CD14-positive monocyte (primary cell): ENCODE results near the gene LGR4. TPM values are rescaled to one million over a fixed set of nuclear protein-coding genes. Genes with fewer than 3 reads are reported as not detected.

Experiments
- DNase-seq, 3 donors: peaks; one replicate each; pipeline ENCODE4 v3.0.0-alpha.2; 2011 to 2022
- H2AFZ ChIP-seq: 2 replicates; pipeline ENCODE4 v1.6.0; 2012; ENCODE audit warnings: mild to moderate bottlenecking, low read depth, low read length, inconsistent platforms; ENCODE audit not compliant: insufficient read depth, poor library complexity, severe bottlenecking
- H3K27ac ChIP-seq, 2 donors: 1 replicate in 1 of 2; 2 replicates in 1 of 2; pipeline ENCODE4 v1.5.1; 2012 to 2013; ENCODE audit warnings: low read length in 2 of 2, control low read depth in 1 of 2, inconsistent platforms in 1 of 2, low read depth in 1 of 2, mild to moderate bottlenecking in 1 of 2
- H3K27me3 ChIP-seq, 2 donors: one replicate each; pipeline versions ENCODE4 v1.6.0 to v1.6.1; 2011 to 2013; ENCODE audit warnings: low read length in 2 of 2; ENCODE audit not compliant: control insufficient read depth in 2 of 2, insufficient read depth in 2 of 2
- H3K36me3 ChIP-seq, 2 donors: replicated peaks in 1 of 2; 1 replicate in 1 of 2; 2 replicates in 1 of 2; pipeline versions ENCODE4 v1.5.1 to v1.6.1; 2012 to 2013; ENCODE audit warnings: low read length in 2 of 2, control low read depth in 1 of 2, inconsistent platforms in 1 of 2, mild to moderate bottlenecking in 1 of 2; ENCODE audit not compliant: insufficient read depth in 2 of 2, control insufficient read depth in 1 of 2
- H3K4me1 ChIP-seq, 2 donors: 1 replicate in 1 of 2; 2 replicates in 1 of 2; pipeline versions ENCODE4 v1.5.1 to v1.6.1; 2012 to 2013; ENCODE audit warnings: low read length in 2 of 2, control low read depth in 1 of 2, inconsistent platforms in 1 of 2, mild to moderate bottlenecking in 1 of 2, moderate library complexity in 1 of 2; ENCODE audit not compliant: insufficient read depth in 2 of 2, control insufficient read depth in 1 of 2
- H3K4me2 ChIP-seq: replicated peaks from 2 replicates; pipeline ENCODE3; 2012; ENCODE audit warnings: low read length, moderate library complexity, mild to moderate bottlenecking; ENCODE audit not compliant: poor library complexity, severe bottlenecking; ENCODE audit errors: extremely low read depth
- H3K4me3 ChIP-seq, 3 experiments: fragments of 200-600 bp in 1 of 3; sonication (generic) in 1 of 3; replicated peaks in 1 of 3; 1 replicate in 2 of 3; 2 replicates in 1 of 3; pipeline ENCODE4 v1.5.1; 2011 to 2013; ENCODE audit warnings: low read length in 3 of 3, mild to moderate bottlenecking in 3 of 3, control low read depth in 2 of 3, low read depth in 2 of 3, inconsistent platforms in 1 of 3, moderate library complexity in 1 of 3
- H3K79me2 ChIP-seq: 2 replicates; pipeline ENCODE4 v1.6.0; 2012; ENCODE audit warnings: mild to moderate bottlenecking, control low read depth, inconsistent platforms, low read length, moderate library complexity; ENCODE audit not compliant: insufficient read depth
- H3K9ac ChIP-seq: 2 replicates; pipeline ENCODE4 v1.6.0; 2017; ENCODE audit warnings: low read length, mild to moderate bottlenecking; ENCODE audit not compliant: insufficient read depth, poor library complexity, severe bottlenecking
- H3K9me3 ChIP-seq, 2 donors: replicated peaks in 1 of 2; 1 replicate in 1 of 2; 2 replicates in 1 of 2; pipeline versions ENCODE4 v1.5.1 to v1.6.1; 2012 to 2013; ENCODE audit warnings: low read length in 2 of 2, control low read depth in 1 of 2; ENCODE audit not compliant: control insufficient read depth in 1 of 2, insufficient read depth in 1 of 2
- H4K20me1 ChIP-seq: 2 replicates; pipeline ENCODE4 v1.6.0; 2012; ENCODE audit warnings: mild to moderate bottlenecking, low read length, control low read depth, moderate library complexity; ENCODE audit not compliant: insufficient read depth
- H3K27ac Mint-ChIP-seq, 7 donors: one replicate each; pipeline ENCODE4 v1.8.0; 2020; ENCODE audit warnings: mild to moderate bottlenecking in 7 of 7, mixed read lengths in 7 of 7, moderate library complexity in 6 of 7, inconsistent platforms in 2 of 7
- H3K27me3 Mint-ChIP-seq, 3 donors: one replicate each; pipeline ENCODE4 v1.8.0; 2021 to 2022; ENCODE audit warnings: low read depth in 3 of 3, mild to moderate bottlenecking in 3 of 3, mixed read lengths in 3 of 3, moderate library complexity in 3 of 3, inconsistent platforms in 1 of 3
- H3K36me3 Mint-ChIP-seq, 2 donors: one replicate each; pipeline ENCODE4 v1.8.0; 2020; ENCODE audit warnings: mixed read lengths in 2 of 2, inconsistent platforms in 1 of 2, mild to moderate bottlenecking in 1 of 2
- H3K4me1 Mint-ChIP-seq: one replicate; pipeline ENCODE4 v1.8.0; 2020; ENCODE audit warnings: mild to moderate bottlenecking, mixed read lengths
- H3K4me3 Mint-ChIP-seq, 2 donors: one replicate each; pipeline ENCODE4 v1.8.0; 2020; ENCODE audit warnings: mild to moderate bottlenecking in 2 of 2, mixed read lengths in 2 of 2, moderate library complexity in 1 of 2
- H3K9me3 Mint-ChIP-seq, 7 donors: one replicate each; pipeline ENCODE4 v1.8.0; 2020 to 2022; ENCODE audit warnings: mixed read lengths in 7 of 7, mild to moderate bottlenecking in 6 of 7, moderate library complexity in 6 of 7, inconsistent platforms in 2 of 7
- WGBS: methylation state at CpG from one replicate; pipeline ENCODE4 v1.1.5; 2013; ENCODE audit warnings: missing lambda C conversion rate; ENCODE audit not compliant: insufficient coverage; 5-methylcytosine and 5-hydroxymethylcytosine counted together
- intact Hi-C, 2 donors: fragments of 100-400 bp; cut with micrococcal nuclease; formaldehyde crosslinking; loops; one replicate each; pipeline versions ENCODE4 v1.15.0 to v1.15.1; 2023
- polyA plus RNA-seq, 3 donors: library from polyadenylated mRNA; depleted of rRNA in 1 of 3; unstranded in 2 of 3; stranded (reverse) in 1 of 3; fragments of 300-500 nt in 2 of 3; fragments of >200 nt in 1 of 3; fragmentation: Illumina TruSeq in 2 of 3; gene quantifications; 1 replicate in 2 of 3; 2 replicates in 1 of 3; pipeline ENCODE4 v1.2.3, GENCODE V29; 2012 to 2021
- TF ChIP-seq, protein P1 (sequence below): fragments of 200-600 bp; IDR thresholded peaks from one replicate; pipeline ENCODE4 v1.8.0; 2022; ENCODE audit warnings: antibody characterized with exemption, mild to moderate bottlenecking

Gene LGR4
- polyA plus RNA-seq, 3 donors = 0.67 to 0.92 (median 0.72) TPM

DNA sequence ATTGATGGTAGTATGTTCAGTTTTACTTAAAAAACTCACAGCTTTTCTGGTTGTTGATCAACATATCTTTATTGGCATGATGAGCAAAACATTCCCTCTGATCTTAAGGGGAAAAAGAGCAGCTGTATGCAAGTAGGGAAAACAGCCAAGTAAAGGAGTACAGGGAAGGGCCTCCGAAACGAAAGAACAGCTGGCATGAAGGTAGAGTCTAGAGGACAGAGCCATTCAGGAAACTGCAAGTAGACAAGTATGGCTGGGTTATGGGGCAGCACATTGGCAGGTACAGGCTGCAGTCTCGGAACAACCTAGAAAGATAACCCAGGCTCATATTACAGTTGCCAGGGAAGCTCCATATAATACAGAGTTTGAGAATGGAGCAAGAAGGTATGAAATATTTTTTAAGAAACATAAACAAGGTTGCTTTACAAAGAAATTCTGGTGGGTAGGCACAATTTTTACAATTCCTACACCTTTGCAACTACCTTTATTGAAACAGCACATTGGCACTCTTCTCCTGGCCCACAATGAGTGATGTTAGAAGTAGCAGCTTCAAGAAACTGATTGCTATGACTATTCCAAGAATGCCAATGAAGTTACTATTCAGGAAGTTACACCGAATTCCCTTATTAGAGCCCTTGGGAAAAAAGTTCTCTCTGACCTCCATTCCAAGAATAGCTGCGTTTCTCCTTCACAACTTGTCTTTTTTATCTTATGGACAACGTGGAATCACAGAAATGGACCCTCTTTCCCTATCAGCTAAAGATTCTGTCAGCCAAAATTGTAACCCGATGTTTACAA is 45.2 kb downstream of the LGR4 start:
- no peak for DNase-seq
- Histone ChIP-seq H3K4me3 (no peak overlapping the region), H2AFZ (no peak overlapping the region), H3K4me1 (peaks cover 0 to 8% of the 10 kb centered on the region in 2 donors), H4K20me1 (no peaks in the 10 kb centered on the region), H3K4me2 (no peak overlapping the region), H3K9ac (no peak overlapping the region), H3K79me2 (no peaks in the 10 kb centered on the region), H3K36me3 (no peaks in the 10 kb centered on the region), H3K27ac (no peak overlapping the region), H3K27me3 (no peaks in the 10 kb centered on the region), H3K9me3 (no peaks in the 10 kb centered on the region)
- Mint-ChIP-seq H3K36me3 (no peaks in the 10 kb centered on the region), H3K4me1 (peaks cover 15% of the 10 kb centered on the region), H3K4me3 (no peak overlapping the region), H3K27ac (no peak overlapping the region), H3K9me3 (peaks cover 0 to 5% (median 0%) of the 10 kb centered on the region in 7 donors), H3K27me3 (no peaks in the 10 kb centered on the region)
- 100% methylated on average over 4 of the region's 7 CpGs for WGBS
- intact Hi-C loops = no loop called here
- TF ChIP-seq, protein P1, sequence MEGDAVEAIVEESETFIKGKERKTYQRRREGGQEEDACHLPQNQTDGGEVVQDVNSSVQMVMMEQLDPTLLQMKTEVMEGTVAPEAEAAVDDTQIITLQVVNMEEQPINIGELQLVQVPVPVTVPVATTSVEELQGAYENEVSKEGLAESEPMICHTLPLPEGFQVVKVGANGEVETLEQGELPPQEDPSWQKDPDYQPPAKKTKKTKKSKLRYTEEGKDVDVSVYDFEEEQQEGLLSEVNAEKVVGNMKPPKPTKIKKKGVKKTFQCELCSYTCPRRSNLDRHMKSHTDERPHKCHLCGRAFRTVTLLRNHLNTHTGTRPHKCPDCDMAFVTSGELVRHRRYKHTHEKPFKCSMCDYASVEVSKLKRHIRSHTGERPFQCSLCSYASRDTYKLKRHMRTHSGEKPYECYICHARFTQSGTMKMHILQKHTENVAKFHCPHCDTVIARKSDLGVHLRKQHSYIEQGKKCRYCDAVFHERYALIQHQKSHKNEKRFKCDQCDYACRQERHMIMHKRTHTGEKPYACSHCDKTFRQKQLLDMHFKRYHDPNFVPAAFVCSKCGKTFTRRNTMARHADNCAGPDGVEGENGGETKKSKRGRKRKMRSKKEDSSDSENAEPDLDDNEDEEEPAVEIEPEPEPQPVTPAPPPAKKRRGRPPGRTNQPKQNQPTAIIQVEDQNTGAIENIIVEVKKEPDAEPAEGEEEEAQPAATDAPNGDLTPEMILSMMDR = no peak

DNA sequence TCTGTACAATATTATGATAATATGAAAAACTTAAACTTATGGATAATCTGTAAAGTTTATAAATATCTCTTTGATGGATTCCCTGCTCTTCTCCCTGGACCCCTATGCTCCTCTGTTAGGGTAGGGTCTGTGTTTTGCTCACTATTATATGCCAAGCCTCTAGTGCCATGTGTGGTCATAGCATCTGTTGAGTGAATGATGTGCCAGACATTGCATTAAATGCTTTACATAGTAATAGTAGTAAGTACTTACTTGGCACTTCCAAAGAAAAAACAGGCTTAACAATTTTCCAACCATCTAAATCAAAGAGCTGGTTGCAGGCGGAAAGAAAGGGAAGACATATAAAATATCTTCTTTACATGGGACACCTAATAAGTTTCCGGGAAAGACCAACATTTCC is 46.8 kb downstream of the LGR4 start:
- Histone ChIP-seq H3K36me3 (no peaks in the 10 kb centered on the region), H3K9ac (no peak overlapping the region), H3K27ac (no peak overlapping the region), H3K9me3 (no peaks in the 10 kb centered on the region), H3K27me3 (no peaks in the 10 kb centered on the region), H3K4me1 (peaks cover 0 to 8% of the 10 kb centered on the region in 2 donors), H4K20me1 (no peaks in the 10 kb centered on the region), H3K4me2 (no peak overlapping the region), H3K4me3 (no peak overlapping the region), H3K79me2 (no peaks in the 10 kb centered on the region), H2AFZ (no peak overlapping the region)
- H3K27ac Mint-ChIP-seq = no peak overlapping the region
- H3K36me3 Mint-ChIP-seq = no peaks in the 10 kb centered on the region
- no peak overlapping the region for H3K4me3 Mint-ChIP-seq
- peaks cover 15% of the 10 kb centered on the region for H3K4me1 Mint-ChIP-seq
- no peak for DNase-seq
- peaks cover 0 to 5% (median 0%) of the 10 kb centered on the region in 7 donors for H3K9me3 Mint-ChIP-seq
- TF ChIP-seq, protein P1 = no peak
- intact Hi-C loops = no loop called here
- WGBS = no CpG with 5 or more reads among the region's 2 CpGs
- no peaks in the 10 kb centered on the region for H3K27me3 Mint-ChIP-seq
